ENCODE results near the gene AHDC1. TPM values are rescaled to one million over a fixed set of nuclear protein-coding genes. Genes with fewer than 3 reads are reported as not detected.

The AHDC1 gene
- total and polyA plus RNA-seq, 9 of the 15 experiments (the other 6 are each of a cell fraction or from before 2014, with no cell fraction given), result 0.21 to 36.4 (median 4.7) TPM

GRCh38 chr1:27650539-27651175 is 46.7 kb upstream of the AHDC1 start:
- ATAC-seq, result peak; percentile 61
- TF ChIP-seq ZBTB26 (CRISPR knock-in tag; IDR thresholded peaks at IDR 0.05) (no peak), BCOR (IDR thresholded peaks at IDR 0.05) (peak; percentile 93), MAZ (CRISPR knock-in tag; conservative IDR thresholded peaks at IDR 0.05 in 1 of 2, IDR thresholded peaks at IDR 0.05 in 1 of 2) (no peak), DPF2 (IDR thresholded peaks at IDR 0.05) (no peak), SMAD3 (CRISPR knock-in tag; conservative IDR thresholded peaks at IDR 0.05) (no peak), HCFC1 (IDR thresholded peaks at IDR 0.05; ENCODE audit: low read depth, low read length) (no peak), ASH1L (IDR thresholded peaks at IDR 0.05; ENCODE audit: borderline replicate concordance, low read depth, partially characterized antibody) (no peak), COPS2 (conservative IDR thresholded peaks at IDR 0.05) (no peak), HDAC2 (IDR thresholded peaks at IDR 0.05) (peak; percentile 81; the same call in 1 of the 2 replicates), PTBP1 (IDR thresholded peaks at IDR 0.05; ENCODE audit: low read depth, low read length) (no peak), PHF21A (IDR thresholded peaks at IDR 0.05; ENCODE audit: borderline replicate concordance, low read depth) (no peak), ZBTB17 (CRISPR knock-in tag; IDR thresholded peaks at IDR 0.05) (no peak), TEAD1 (CRISPR knock-in tag; IDR thresholded peaks at IDR 0.05) (no peak), GTF2F1 (IDR thresholded peaks at IDR 0.05; ENCODE audit: low read depth, low read length) (no peak), ZBTB7A (IDR thresholded peaks at IDR 0.05; ENCODE audit: borderline replicate concordance, control insufficient read depth, low read depth, low read length) (no peak), TCFL5 (CRISPR knock-in tag; conservative IDR thresholded peaks at IDR 0.05) (no peak), HIVEP1 (CRISPR knock-in tag; IDR thresholded peaks at IDR 0.05) (no peak)
- TF ChIP-seq, protein P1, sequence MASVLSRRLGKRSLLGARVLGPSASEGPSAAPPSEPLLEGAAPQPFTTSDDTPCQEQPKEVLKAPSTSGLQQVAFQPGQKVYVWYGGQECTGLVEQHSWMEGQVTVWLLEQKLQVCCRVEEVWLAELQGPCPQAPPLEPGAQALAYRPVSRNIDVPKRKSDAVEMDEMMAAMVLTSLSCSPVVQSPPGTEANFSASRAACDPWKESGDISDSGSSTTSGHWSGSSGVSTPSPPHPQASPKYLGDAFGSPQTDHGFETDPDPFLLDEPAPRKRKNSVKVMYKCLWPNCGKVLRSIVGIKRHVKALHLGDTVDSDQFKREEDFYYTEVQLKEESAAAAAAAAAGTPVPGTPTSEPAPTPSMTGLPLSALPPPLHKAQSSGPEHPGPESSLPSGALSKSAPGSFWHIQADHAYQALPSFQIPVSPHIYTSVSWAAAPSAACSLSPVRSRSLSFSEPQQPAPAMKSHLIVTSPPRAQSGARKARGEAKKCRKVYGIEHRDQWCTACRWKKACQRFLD (CRISPR knock-in tag; IDR thresholded peaks at IDR 0.05), result peak; percentile 72; the same call in 1 of the 2 replicates
- TF ChIP-seq, protein P2, sequence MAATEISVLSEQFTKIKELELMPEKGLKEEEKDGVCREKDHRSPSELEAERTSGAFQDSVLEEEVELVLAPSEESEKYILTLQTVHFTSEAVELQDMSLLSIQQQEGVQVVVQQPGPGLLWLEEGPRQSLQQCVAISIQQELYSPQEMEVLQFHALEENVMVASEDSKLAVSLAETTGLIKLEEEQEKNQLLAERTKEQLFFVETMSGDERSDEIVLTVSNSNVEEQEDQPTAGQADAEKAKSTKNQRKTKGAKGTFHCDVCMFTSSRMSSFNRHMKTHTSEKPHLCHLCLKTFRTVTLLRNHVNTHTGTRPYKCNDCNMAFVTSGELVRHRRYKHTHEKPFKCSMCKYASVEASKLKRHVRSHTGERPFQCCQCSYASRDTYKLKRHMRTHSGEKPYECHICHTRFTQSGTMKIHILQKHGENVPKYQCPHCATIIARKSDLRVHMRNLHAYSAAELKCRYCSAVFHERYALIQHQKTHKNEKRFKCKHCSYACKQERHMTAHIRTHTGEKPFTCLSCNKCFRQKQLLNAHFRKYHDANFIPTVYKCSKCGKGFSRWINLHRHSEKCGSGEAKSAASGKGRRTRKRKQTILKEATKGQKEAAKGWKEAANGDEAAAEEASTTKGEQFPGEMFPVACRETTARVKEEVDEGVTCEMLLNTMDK (IDR thresholded peaks at IDR 0.05; ENCODE audit: borderline replicate concordance, insufficient read depth, low read depth, low read length, poor library complexity, severe bottlenecking), result no peak

More at GRCh38 chr1:27650539-27651175, 46.7 kb upstream of the AHDC1 start:
- Histone ChIP-seq H3K9me1 (ENCODE audit: control insufficient read depth, insufficient read depth, low read length) (no peaks in the 10 kb centered on the region), H3K4me3 (no peak overlapping the region), H3K36me3 (ENCODE audit: control insufficient read depth, insufficient read depth, low read length) (no peaks in the 10 kb centered on the region), H3K4me1 (replicated peaks in 1 of 2; ENCODE audit: control insufficient read depth in 2 of 2, insufficient read depth in 2 of 2, low read length in 2 of 2) (peaks cover 22 to 24% of the 10 kb centered on the region in 2 experiments; a peak in 4 of 5 replicates), H3K9me3 (replicated peaks; ENCODE audit: control insufficient read depth, insufficient read depth, low read depth, low read length) (no peaks in the 10 kb centered on the region), H3K9ac (ENCODE audit: insufficient read depth in 1 of 2, low read depth in 2 of 2, low read length in 2 of 2) (peak overlapping the region; percentile 28 to 36; a peak in 3 of 4 replicates), H3K27me3 (ENCODE audit: control insufficient read depth in 2 of 2, insufficient read depth in 2 of 2, low read length in 2 of 2) (no peaks in the 10 kb centered on the region), H3K4me2 (ENCODE audit: insufficient read depth, low read length) (peak overlapping the region; percentile 31; the same call in 1 of the 2 replicates), H3K79me2 (ENCODE audit: control insufficient read depth, insufficient read depth, low read length) (no peaks in the 10 kb centered on the region), H4K20me1 (replicated peaks; ENCODE audit: control insufficient read depth, insufficient read depth, low read length) (no peaks in the 10 kb centered on the region), H3K27ac (ENCODE audit: extremely low read depth, low read depth, low read length) (peak overlapping the region; percentile 54), H2AFZ (ENCODE audit: low read depth, low read length) (peak overlapping the region; percentile 97)
- DNase-seq (ENCODE audit: extremely low read depth in 1 of 4, low spot score in 3 of 4), result peak in 2 of 4 experiments; percentile 37 to 55
- WGBS (ENCODE audit: insufficient coverage, low coverage, missing lambda C conversion rate), result 20% methylated on average over 7 of the region's 7 CpGs
- intact Hi-C loops (cut with micrococcal nuclease) (no loop called here), in situ Hi-C loops (cut with MboI) (no loop called here)
- CTCF ChIA-PET (ENCODE audit: low intra/inter-chr PET ratio), result interaction anchor here (0.6 kb wide), 1 partner anchor 197 kb away, joined by 4 read pairs; no protein-coding TSS in a partner anchor
- peak; percentile 74 for FAIRE-seq
- POLR2A ChIA-PET, result interaction anchor here (0.7 to 1.8 kb wide), 5 partner anchors 8 to 931 kb away, joined by 3 to 4 read pairs (median 3); partner anchors contain the start of genes AHDC1, FGR and IFI6
- no TSS peak for BruUV-seq (replicated peaks)

All from K562 (cell line).